ENCODE results near the gene HES4.
"Not testable (repeated sequence)": the region's sequence is repeated elsewhere in the genome, so short reads cannot be mapped to it uniquely, and the experiment has no call there.

HES4 gene

GRCh38 chr1:1035291-1035943 is 35.5 kb upstream of the HES4 start:
- in situ Hi-C loops (cut with HindIII; ENCODE audit: low sequenced_read_pairs) = no loop called here
- no peak overlapping the region for H3K4me3 ChIP-seq (ENCODE audit: low read depth, low read length)
- DNase-seq (ENCODE audit: low read depth) = no peak
- TF ChIP-seq CTCF (IDR thresholded peaks at IDR 0.05; ENCODE audit: low read depth, low read length, missing control alignments) = no peak

GRCh38 chr1:1034439-1034781 is 34.5 kb upstream of the HES4 start:
- TF ChIP-seq CTCF (IDR thresholded peaks at IDR 0.05; ENCODE audit: low read depth, low read length, missing control alignments) = no peak
- in situ Hi-C loops (cut with HindIII; ENCODE audit: low sequenced_read_pairs) = no loop called here
- no peak overlapping the region for H3K4me3 ChIP-seq (ENCODE audit: low read depth, low read length)
- DNase-seq (ENCODE audit: low read depth) = no peak

- TF ChIP-seq CTCF (IDR thresholded peaks at IDR 0.05; ENCODE audit: low read depth, low read length, missing control alignments) = no peak
- no peak for DNase-seq (ENCODE audit: low read depth)
- in situ Hi-C loops (cut with HindIII; ENCODE audit: low sequenced_read_pairs) = no loop called here
- peak overlapping the region; percentile 23 for H3K4me3 ChIP-seq (ENCODE audit: low read depth, low read length)
These were observed 34.0 kb upstream of the HES4 start for GRCh38 chr1:1033731-1034438.

GRCh38 chr1:1033009-1033587 is 33.2 kb upstream of the HES4 start:
- TF ChIP-seq CTCF (IDR thresholded peaks at IDR 0.05; ENCODE audit: low read depth, low read length, missing control alignments) = peak; percentile 64
- peak; percentile 29 for DNase-seq (ENCODE audit: low read depth)
- H3K4me3 ChIP-seq (ENCODE audit: low read depth, low read length) = peak overlapping the region; percentile 33
- in situ Hi-C loops (cut with HindIII; ENCODE audit: low sequenced_read_pairs) = no loop called here

GRCh38 chr1:1032424-1032823 is 32.5 kb upstream of the HES4 start:
- no peak for TF ChIP-seq CTCF (IDR thresholded peaks at IDR 0.05; ENCODE audit: low read depth, low read length, missing control alignments)
- H3K4me3 ChIP-seq (ENCODE audit: low read depth, low read length) = peak overlapping the region; percentile 33
- no peak for DNase-seq (ENCODE audit: low read depth)
- in situ Hi-C loops (cut with HindIII; ENCODE audit: low sequenced_read_pairs) = no loop called here

GRCh38 chr1:1031659-1032235 is 31.9 kb upstream of the HES4 start:
- H3K4me3 ChIP-seq (ENCODE audit: low read depth, low read length) = no peak overlapping the region
- in situ Hi-C loops (cut with HindIII; ENCODE audit: low sequenced_read_pairs) = no loop called here
- no peak for TF ChIP-seq CTCF (IDR thresholded peaks at IDR 0.05; ENCODE audit: low read depth, low read length, missing control alignments)
- no peak for DNase-seq (ENCODE audit: low read depth)

- in situ Hi-C loops (cut with HindIII; ENCODE audit: low sequenced_read_pairs); DNase-seq (ENCODE audit: low read depth); H3K4me3 ChIP-seq (ENCODE audit: low read depth, low read length): not testable (repeated sequence)
These were observed 31.2 kb upstream of the HES4 start for GRCh38 chr1:1030867-1031658.

Data from astrocyte of the cerebellum (primary cell).